Measurements from ENCODE around the gene MFAP2.

MFAP2 gene, protein sequence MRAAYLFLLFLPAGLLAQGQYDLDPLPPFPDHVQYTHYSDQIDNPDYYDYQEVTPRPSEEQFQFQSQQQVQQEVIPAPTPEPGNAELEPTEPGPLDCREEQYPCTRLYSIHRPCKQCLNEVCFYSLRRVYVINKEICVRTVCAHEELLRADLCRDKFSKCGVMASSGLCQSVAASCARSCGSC

DNA sequence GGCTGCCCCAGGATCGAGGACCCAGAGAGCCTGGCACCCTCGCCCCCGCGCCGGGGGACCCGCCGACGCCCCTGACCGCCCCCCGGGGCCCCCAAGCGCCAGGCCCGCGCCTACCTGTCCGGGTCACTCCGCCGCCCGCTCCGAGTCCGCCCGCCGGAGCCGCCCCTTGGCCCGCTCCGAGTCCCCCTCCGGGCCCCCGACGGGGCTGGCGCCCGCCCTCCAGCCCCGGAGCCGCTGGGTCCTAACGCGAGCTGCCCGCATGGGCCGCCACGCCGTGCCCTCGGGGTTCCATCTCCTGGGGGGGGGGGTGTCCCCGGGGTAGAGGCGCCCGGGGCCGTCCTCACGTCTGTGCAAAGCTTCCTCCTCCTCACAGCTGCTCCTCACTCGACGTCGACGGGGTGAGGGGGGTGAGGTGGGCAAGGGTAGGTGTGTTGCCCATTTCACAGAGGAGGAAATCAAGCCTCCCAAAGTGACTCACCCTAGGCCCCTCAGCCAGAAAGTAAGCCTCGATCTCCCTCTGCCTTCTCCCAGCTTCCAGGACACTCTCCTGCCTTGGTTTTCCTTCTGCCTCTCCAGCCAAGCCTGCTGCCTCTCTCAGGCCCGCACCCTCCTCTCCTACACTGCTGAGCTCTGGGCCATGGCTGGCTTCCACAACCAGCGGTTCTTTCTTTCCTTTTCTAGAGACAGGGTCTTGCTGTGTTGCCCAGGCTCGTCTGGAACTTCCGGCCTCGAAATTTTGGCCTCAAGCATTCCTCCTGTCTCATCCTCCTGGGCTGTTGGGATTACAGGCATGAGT, at the start of gene MFAP2:
MFAP2 (minus strand) TSS at position 148 of the 796 bp plus-strand sequence. CDS start 2,347 bp downstream, outside the sequence.
- Histone ChIP-seq H3K9ac (ENCODE audit: low read depth, low read length) (peak within 1 kb of the TSS; percentile 86), H3K27me3 (ENCODE audit: insufficient read depth, low read length) (no peaks in the 10 kb centered on the region; the same call in 1 of the 2 replicates), H3K4me3 (ENCODE audit: low read length) (peak within 1 kb of the TSS; percentile 96), H3K36me3 (ENCODE audit: insufficient read depth, low read depth, low read length) (peaks cover 25% of the 10 kb centered on the region), H3K9me3 (ENCODE audit: insufficient read depth, low read depth, low read length) (no peaks in the 10 kb centered on the region), H3K27ac (ENCODE audit: low read length) (peak within 1 kb of the TSS; percentile 2), H3K4me1 (ENCODE audit: insufficient read depth, low read length) (peaks cover 11% of the 10 kb centered on the region; the same call in 1 of the 2 replicates)

DNA sequence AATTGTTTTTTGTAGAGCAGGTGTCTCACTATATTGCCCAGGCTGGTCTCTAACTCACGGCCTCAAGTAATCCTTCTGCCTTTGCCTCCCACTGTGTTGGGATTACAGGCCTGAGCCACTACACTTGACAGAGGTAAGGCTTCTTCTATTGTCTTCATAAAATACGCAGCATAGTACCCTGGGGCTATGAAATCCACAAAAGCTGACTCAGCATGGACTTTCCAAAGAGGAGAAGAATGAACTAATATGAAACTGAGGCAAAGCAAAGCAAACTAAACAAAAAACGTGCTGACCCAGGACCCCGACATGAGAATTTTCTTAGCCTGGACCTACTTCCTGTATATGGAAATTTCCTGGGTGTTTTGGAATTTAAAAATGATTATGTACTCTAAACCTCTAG, 49.8 kb upstream of the MFAP2 start:
- peaks cover 76% of the 10 kb centered on the region for H3K36me3 ChIP-seq (ENCODE audit: insufficient read depth, low read depth, low read length)
- H3K27me3 ChIP-seq (ENCODE audit: insufficient read depth, low read length) = no peaks in the 10 kb centered on the region
- no peaks in the 10 kb centered on the region for H3K4me1 ChIP-seq (ENCODE audit: insufficient read depth, low read length)
- H3K27ac ChIP-seq (ENCODE audit: low read length) = no peak overlapping the region
- no peak overlapping the region for H3K9ac ChIP-seq (ENCODE audit: low read depth, low read length)
- H3K4me3 ChIP-seq (ENCODE audit: low read length) = no peak overlapping the region
- no peaks in the 10 kb centered on the region for H3K9me3 ChIP-seq (ENCODE audit: insufficient read depth, low read depth, low read length)

DNA sequence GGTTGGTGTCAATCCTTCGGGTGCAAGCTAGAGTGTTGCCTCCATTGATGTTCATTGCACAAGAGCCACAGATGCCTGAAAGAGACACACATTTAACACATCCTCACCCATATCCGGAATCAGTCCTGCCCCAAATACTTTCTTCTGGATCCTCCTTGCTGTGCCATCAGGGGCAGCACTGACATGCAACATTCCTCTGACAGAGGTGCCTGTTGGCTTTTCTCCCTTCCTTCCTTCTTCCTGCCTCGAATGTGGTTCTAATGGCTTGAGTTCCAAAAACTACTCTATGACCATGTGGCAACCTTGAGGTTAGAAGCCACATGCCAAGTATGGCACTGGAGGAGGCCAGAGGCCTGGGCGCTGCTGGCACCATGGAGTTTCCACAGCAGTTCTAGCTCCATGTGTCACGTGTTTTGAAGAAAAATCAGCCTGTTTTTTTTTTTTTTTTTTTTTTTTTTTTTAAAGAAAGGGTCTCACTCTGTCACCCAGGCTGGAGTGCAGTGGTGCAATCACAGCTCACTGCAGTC, 48.3 kb upstream of the MFAP2 start:
- Histone ChIP-seq H3K4me1 (ENCODE audit: insufficient read depth, low read length) (no peaks in the 10 kb centered on the region), H3K36me3 (ENCODE audit: insufficient read depth, low read depth, low read length) (peaks cover 83% of the 10 kb centered on the region), H3K9me3 (ENCODE audit: insufficient read depth, low read depth, low read length) (no peaks in the 10 kb centered on the region), H3K27me3 (ENCODE audit: insufficient read depth, low read length) (no peaks in the 10 kb centered on the region), H3K9ac (ENCODE audit: low read depth, low read length) (no peak overlapping the region), H3K4me3 (ENCODE audit: low read length) (no peak overlapping the region), H3K27ac (ENCODE audit: low read length) (no peak overlapping the region)

DNA sequence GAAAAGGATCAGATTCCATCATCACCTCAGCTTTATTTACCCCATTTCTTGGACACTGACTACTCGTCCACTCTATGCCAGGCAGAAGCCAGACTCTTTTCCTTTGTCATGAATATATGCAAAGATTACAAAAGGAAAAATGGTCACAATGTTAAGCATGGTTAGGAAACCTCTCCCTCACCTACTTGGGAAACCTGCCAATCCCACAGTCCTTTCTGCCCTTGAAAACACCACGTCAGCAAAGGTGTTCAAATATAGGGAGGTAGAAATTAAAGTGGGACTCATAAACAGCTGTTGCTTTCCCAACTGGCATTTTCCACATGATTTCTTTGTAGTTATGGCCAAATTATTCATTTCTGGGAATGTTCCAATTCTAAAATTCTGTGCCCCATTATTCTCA, 47.5 kb upstream of the MFAP2 start:
- Histone ChIP-seq H3K9me3 (ENCODE audit: insufficient read depth, low read depth, low read length) (no peaks in the 10 kb centered on the region), H3K36me3 (ENCODE audit: insufficient read depth, low read depth, low read length) (peaks cover 86% of the 10 kb centered on the region), H3K9ac (ENCODE audit: low read depth, low read length) (no peak overlapping the region), H3K27ac (ENCODE audit: low read length) (no peak overlapping the region), H3K27me3 (ENCODE audit: insufficient read depth, low read length) (no peaks in the 10 kb centered on the region), H3K4me1 (ENCODE audit: insufficient read depth, low read length) (no peaks in the 10 kb centered on the region), H3K4me3 (ENCODE audit: low read length) (no peak overlapping the region)

DNA sequence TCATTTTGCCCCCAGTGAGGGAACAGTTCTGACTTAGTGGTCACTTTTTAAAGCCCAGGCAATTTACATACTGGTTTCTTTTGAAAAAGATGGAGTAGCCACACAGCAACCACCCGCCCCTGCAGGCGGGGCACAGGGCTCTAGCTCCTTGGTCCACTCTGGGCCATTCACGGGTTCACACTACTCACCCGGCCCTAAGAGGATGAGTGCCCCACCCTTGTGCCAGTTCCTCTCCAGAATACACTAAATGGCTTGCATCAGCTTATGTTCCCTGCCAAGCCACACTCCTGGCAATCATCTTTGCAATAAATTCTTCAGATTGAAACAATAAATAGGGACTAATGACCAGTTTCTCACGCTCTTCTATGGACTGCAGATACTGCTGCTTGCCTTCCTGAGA, 47.0 kb upstream of the MFAP2 start:
- Histone ChIP-seq H3K9ac (ENCODE audit: low read depth, low read length) (no peak overlapping the region), H3K27ac (ENCODE audit: low read length) (no peak overlapping the region), H3K27me3 (ENCODE audit: insufficient read depth, low read length) (no peaks in the 10 kb centered on the region), H3K9me3 (ENCODE audit: insufficient read depth, low read depth, low read length) (no peaks in the 10 kb centered on the region), H3K36me3 (ENCODE audit: insufficient read depth, low read depth, low read length) (peaks cover 86% of the 10 kb centered on the region), H3K4me1 (ENCODE audit: insufficient read depth, low read length) (no peaks in the 10 kb centered on the region), H3K4me3 (ENCODE audit: low read length) (no peak overlapping the region)

DNA sequence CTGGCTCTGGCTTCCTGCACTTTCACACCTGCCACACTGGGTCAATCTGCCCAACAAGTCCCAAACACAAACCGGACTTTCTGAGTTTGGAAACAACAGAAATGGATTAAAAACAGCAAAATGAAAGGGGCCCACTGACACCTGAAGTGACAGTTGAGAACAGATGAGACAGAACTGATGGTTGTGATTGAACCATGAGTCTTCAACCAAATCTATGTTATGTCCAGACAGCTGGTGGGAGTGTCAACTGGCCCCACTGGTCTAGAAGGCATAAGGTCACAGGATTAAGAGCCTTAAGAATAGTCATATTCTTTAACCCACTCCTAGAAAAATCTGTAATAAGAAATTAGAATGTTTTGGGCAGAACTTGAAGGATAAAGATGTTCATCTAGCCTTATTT, 44.3 kb upstream of the MFAP2 start:
- Histone ChIP-seq H3K4me3 (ENCODE audit: low read length) (no peak overlapping the region), H3K9me3 (ENCODE audit: insufficient read depth, low read depth, low read length) (no peaks in the 10 kb centered on the region), H3K9ac (ENCODE audit: low read depth, low read length) (no peak overlapping the region), H3K27me3 (ENCODE audit: insufficient read depth, low read length) (no peaks in the 10 kb centered on the region), H3K4me1 (ENCODE audit: insufficient read depth, low read length) (no peaks in the 10 kb centered on the region), H3K27ac (ENCODE audit: low read length) (no peak overlapping the region), H3K36me3 (ENCODE audit: insufficient read depth, low read depth, low read length) (peaks cover 98% of the 10 kb centered on the region)

DNA sequence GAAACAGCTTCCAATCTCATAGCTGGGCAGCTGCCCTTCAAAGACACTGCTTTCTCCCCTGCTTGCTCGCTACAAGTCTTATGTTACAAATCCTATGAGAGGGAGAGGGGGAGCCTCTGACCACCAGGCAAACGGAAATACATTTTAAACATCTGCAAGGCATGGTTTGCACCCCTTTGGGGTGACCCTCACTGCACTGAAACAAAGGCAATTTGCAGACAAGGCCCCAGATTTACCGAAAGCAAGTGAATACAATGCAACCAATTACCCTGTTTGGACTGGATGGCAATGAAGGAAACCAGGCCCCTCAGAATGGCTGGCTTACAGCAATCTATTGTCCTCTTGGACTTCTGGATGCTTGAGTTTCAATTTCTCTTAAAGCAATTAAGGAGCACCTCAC, 43.2 kb upstream of the MFAP2 start:
- no peaks in the 10 kb centered on the region for H3K27me3 ChIP-seq (ENCODE audit: insufficient read depth, low read length)
- peaks cover 99% of the 10 kb centered on the region for H3K36me3 ChIP-seq (ENCODE audit: insufficient read depth, low read depth, low read length)
- H3K9ac ChIP-seq (ENCODE audit: low read depth, low read length) = no peak overlapping the region

DNA sequence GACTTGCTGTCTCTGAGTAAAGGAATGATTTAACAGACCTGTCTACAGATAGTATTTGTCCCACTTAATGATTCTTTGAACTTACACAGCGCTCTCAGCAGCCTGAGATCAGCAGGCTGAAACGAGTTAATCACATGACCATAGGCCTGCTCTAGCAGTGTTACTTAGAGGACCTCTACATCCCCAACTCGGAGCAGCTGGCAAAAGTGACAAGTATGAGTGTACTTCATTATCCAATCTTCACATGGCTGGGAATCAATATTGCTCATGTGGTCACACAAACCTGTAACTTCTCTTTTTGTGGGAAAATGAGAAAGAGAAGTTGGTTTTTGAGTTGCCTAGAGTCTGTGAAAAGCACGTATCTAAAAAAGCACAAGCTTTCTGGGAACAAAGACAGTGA, 42.7 kb upstream of the MFAP2 start:
- peaks cover 98% of the 10 kb centered on the region for H3K36me3 ChIP-seq (ENCODE audit: insufficient read depth, low read depth, low read length)
- H3K9me3 ChIP-seq (ENCODE audit: insufficient read depth, low read depth, low read length) = no peaks in the 10 kb centered on the region
- H3K27me3 ChIP-seq (ENCODE audit: insufficient read depth, low read length) = no peaks in the 10 kb centered on the region
- H3K4me1 ChIP-seq (ENCODE audit: insufficient read depth, low read length) = no peaks in the 10 kb centered on the region
- no peak overlapping the region for H3K27ac ChIP-seq (ENCODE audit: low read length)
- H3K9ac ChIP-seq (ENCODE audit: low read depth, low read length) = no peak overlapping the region
- H3K4me3 ChIP-seq (ENCODE audit: low read length) = no peak overlapping the region

More for the DNA sequence above, 43.2 kb upstream of the MFAP2 start:
- no peak overlapping the region for H3K4me3 ChIP-seq (ENCODE audit: low read length)
- no peaks in the 10 kb centered on the region for H3K4me1 ChIP-seq (ENCODE audit: insufficient read depth, low read length)
- no peak overlapping the region for H3K27ac ChIP-seq (ENCODE audit: low read length)
- H3K9me3 ChIP-seq (ENCODE audit: insufficient read depth, low read depth, low read length) = no peaks in the 10 kb centered on the region

DNA sequence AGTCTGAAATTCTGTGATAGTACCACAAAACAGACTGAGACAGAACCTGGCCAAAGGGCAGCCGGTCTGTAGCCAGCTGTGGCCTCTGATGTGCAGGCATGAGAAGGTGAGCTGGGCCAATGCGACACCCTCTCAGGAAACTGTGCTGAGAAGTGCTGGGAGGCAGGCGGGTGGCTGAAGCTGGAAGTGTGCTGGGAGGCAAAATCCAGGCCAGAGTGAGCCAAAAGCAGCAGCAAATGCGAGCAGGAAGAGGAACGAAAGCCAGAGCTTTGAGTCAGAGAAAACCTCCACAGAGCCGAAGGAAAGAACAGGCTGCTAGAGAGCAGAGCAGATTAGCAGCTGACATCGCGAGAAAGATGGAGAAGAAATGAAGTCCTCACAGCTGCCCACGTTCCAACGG, 41.5 kb upstream of the MFAP2 start:
- H3K4me1 ChIP-seq (ENCODE audit: insufficient read depth, low read length) = no peaks in the 10 kb centered on the region
- H3K9me3 ChIP-seq (ENCODE audit: insufficient read depth, low read depth, low read length) = no peaks in the 10 kb centered on the region
- peaks cover 91% of the 10 kb centered on the region for H3K36me3 ChIP-seq (ENCODE audit: insufficient read depth, low read depth, low read length)
- H3K27me3 ChIP-seq (ENCODE audit: insufficient read depth, low read length) = no peaks in the 10 kb centered on the region
- no peak overlapping the region for H3K4me3 ChIP-seq (ENCODE audit: low read length)
- no peak overlapping the region for H3K27ac ChIP-seq (ENCODE audit: low read length)
- no peak overlapping the region for H3K9ac ChIP-seq (ENCODE audit: low read depth, low read length)

DNA sequence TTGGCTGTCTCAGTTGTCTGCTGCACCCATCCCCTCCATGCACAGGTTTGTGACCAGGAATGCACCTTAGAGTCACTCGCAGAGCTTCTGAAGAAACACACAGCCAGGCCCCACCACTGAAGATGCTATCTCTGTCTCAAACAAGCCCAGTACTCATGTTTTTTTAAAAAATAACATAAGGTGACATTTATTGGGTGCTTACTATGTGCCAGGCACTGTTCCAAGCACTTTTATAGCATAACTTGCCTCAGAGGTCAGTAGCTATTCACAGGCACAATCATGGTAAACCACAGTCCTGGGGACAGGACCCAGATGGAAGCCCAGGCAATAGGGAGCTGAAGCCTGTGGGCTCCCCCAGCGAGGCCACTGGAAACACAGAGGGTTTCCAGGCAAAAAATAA, 40.1 kb upstream of the MFAP2 start:
- H3K27me3 ChIP-seq (ENCODE audit: insufficient read depth, low read length) = no peaks in the 10 kb centered on the region
- H3K4me3 ChIP-seq (ENCODE audit: low read length) = no peak overlapping the region
- H3K4me1 ChIP-seq (ENCODE audit: insufficient read depth, low read length) = peaks cover 6% of the 10 kb centered on the region; the same call in 1 of the 2 replicates
- no peak overlapping the region for H3K27ac ChIP-seq (ENCODE audit: low read length)
- no peaks in the 10 kb centered on the region for H3K9me3 ChIP-seq (ENCODE audit: insufficient read depth, low read depth, low read length)
- no peak overlapping the region for H3K9ac ChIP-seq (ENCODE audit: low read depth, low read length)
- peaks cover 78% of the 10 kb centered on the region for H3K36me3 ChIP-seq (ENCODE audit: insufficient read depth, low read depth, low read length)

DNA sequence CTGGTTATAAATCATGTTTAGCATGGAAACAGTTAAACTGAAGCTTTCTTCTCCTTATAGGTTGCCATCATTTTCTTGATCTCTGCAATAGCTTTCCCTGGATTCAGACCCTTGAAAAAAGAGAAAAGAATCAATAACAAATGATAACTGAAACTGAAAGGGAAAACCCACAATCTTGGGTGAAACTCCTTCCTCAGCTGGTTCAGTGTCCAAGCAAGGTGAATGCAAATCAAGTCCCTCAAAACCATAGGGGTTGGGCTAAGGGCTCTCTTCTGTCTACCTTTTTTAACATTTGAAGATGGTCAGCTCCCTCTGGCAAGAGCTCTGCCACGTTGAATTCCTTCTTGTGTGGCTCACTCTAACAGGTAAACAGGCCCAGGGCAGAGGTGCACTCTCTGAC, 38.4 kb upstream of the MFAP2 start:
- no peaks in the 10 kb centered on the region for H3K27me3 ChIP-seq (ENCODE audit: insufficient read depth, low read length)
- H3K4me3 ChIP-seq (ENCODE audit: low read length) = no peak overlapping the region
- H3K27ac ChIP-seq (ENCODE audit: low read length) = no peak overlapping the region
- no peaks in the 10 kb centered on the region for H3K9me3 ChIP-seq (ENCODE audit: insufficient read depth, low read depth, low read length)
- peaks cover 16% of the 10 kb centered on the region; the same call in 1 of the 2 replicates for H3K4me1 ChIP-seq (ENCODE audit: insufficient read depth, low read length)
- H3K36me3 ChIP-seq (ENCODE audit: insufficient read depth, low read depth, low read length) = peaks cover 62% of the 10 kb centered on the region
- no peak overlapping the region for H3K9ac ChIP-seq (ENCODE audit: low read depth, low read length)

DNA sequence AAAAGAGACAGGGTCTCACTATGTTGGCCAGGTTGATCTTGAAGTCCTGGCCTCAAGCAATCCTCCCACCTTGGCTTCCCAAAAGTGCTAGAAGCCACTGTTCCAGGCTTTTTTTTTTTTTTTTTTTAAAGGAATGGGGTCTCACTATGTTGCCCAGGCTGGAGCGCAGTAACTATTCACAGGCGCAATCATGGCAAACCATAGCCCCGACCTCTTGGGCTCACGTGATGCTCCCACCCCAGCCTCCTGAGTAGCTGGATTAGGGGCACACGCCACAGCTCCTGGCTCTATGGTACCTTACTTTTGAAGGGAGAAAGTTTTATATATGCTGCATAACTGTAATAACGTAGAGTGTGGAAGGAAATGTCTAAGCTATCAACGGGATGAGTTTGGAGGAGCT, 37.0 kb upstream of the MFAP2 start:
- H3K27ac ChIP-seq (ENCODE audit: low read length) = no peak overlapping the region
- H3K9ac ChIP-seq (ENCODE audit: low read depth, low read length) = no peak overlapping the region
- no peaks in the 10 kb centered on the region for H3K9me3 ChIP-seq (ENCODE audit: insufficient read depth, low read depth, low read length)
- no peaks in the 10 kb centered on the region for H3K27me3 ChIP-seq (ENCODE audit: insufficient read depth, low read length)
- H3K4me1 ChIP-seq (ENCODE audit: insufficient read depth, low read length) = peaks cover 28% of the 10 kb centered on the region
- H3K36me3 ChIP-seq (ENCODE audit: insufficient read depth, low read depth, low read length) = peaks cover 47% of the 10 kb centered on the region
- no peak overlapping the region for H3K4me3 ChIP-seq (ENCODE audit: low read length)

Measured in iPS-20b (cell line).